ENCODE results near the gene HOXD13. TPM values are rescaled to one million over a fixed set of nuclear protein-coding genes. Genes with fewer than 3 reads are reported as not detected.

HOXD13 gene
- total and polyA plus RNA-seq, 2 of the 8 experiments (the other 6 are each of a cell fraction or from before 2014, with no cell fraction given) = not detected

DNA sequence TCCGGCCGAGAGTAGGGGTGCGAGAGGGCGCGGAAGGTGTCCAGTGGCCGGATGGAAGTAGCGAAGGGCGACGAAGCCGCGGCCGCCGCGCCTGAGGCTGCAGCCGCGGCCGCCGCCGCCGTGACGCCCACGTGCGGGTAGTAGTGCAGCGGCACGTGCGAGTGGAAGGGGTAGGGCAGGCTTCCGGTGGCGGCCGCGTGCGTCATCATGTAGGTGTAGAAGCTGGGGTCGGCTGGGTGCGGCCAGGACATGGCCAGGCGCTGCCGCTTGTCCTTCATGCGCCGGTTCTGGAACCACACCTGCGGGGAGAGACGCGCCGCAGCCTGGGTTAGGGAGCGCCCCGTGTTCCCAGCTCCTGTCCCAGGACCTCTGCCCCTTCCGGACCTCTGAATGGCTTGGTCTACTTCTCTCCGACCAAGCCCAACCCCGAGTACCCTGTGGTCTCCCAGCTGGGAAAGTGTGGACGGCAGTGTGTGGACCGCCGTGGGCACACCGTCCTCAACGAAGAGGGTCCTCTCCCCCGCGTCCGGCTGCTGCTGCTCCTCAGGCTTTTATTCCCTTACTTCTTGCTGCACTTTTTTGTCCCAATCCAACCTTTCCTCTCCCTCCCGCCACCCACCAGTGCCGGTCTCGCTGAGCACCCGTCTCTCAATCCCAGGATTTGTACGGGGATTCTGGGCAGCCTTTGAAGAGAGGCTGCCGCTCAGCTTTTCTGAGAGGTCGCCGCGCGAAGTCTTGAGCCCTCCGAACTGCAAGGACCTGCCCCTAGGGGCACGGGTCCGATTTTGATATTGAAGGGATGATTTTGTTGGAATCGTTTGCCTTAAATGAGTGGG lies 11.8 kb upstream of the HOXD13 start (continued):
- TF ChIP-seq, protein P1, sequence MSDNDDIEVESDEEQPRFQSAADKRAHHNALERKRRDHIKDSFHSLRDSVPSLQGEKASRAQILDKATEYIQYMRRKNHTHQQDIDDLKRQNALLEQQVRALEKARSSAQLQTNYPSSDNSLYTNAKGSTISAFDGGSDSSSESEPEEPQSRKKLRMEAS (IDR thresholded peaks at IDR 0.05) = peak; percentile 92
- TF ChIP-seq SP1 (IDR thresholded peaks at IDR 0.05; ENCODE audit: low read depth, low read length) = no peak
- TF ChIP-seq SRF (IDR thresholded peaks at IDR 0.05; ENCODE audit: low read depth, low read length) = no peak
- TF ChIP-seq, protein P2, sequence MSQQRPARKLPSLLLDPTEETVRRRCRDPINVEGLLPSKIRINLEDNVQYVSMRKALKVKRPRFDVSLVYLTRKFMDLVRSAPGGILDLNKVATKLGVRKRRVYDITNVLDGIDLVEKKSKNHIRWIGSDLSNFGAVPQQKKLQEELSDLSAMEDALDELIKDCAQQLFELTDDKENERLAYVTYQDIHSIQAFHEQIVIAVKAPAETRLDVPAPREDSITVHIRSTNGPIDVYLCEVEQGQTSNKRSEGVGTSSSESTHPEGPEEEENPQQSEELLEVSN (IDR thresholded peaks at IDR 0.05) = peak; percentile 83
- TF ChIP-seq TCF12 (IDR thresholded peaks at IDR 0.05; ENCODE audit: low read depth, low read length) = no peak
- no peak for TF ChIP-seq RXRA (IDR thresholded peaks at IDR 0.05; ENCODE audit: insufficient read depth, low read depth, low read length)
- TF ChIP-seq TAF7 (optimal IDR thresholded peaks at IDR 0.05; ENCODE audit: borderline replicate concordance, low read depth, low read length) = no peak
- TF ChIP-seq, protein P3, sequence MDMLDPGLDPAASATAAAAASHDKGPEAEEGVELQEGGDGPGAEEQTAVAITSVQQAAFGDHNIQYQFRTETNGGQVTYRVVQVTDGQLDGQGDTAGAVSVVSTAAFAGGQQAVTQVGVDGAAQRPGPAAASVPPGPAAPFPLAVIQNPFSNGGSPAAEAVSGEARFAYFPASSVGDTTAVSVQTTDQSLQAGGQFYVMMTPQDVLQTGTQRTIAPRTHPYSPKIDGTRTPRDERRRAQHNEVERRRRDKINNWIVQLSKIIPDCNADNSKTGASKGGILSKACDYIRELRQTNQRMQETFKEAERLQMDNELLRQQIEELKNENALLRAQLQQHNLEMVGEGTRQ (IDR thresholded peaks at IDR 0.05; ENCODE audit: low read length) = no peak
- TF ChIP-seq, protein P4, sequence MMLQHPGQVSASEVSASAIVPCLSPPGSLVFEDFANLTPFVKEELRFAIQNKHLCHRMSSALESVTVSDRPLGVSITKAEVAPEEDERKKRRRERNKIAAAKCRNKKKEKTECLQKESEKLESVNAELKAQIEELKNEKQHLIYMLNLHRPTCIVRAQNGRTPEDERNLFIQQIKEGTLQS (IDR thresholded peaks at IDR 0.05; ENCODE audit: insufficient read depth, low read depth, low read length) = no peak

Measured in H1 (cell line).